VCaP (cell line): ENCODE data around the gene GRHL3.

Source experiments
- H3K27ac ChIP-seq: fragments of 450-650 bp; 2 replicates; pipeline ENCODE4 v1.5.1; 2017
- TF ChIP-seq, protein P1 (sequence below): fragments of 450-650 bp; conservative IDR thresholded peaks from 2 replicates; pipeline ENCODE4 v1.5.1; 2017; ENCODE audit warnings: mild to moderate bottlenecking, moderate library complexity

Gene GRHL3

DNA sequence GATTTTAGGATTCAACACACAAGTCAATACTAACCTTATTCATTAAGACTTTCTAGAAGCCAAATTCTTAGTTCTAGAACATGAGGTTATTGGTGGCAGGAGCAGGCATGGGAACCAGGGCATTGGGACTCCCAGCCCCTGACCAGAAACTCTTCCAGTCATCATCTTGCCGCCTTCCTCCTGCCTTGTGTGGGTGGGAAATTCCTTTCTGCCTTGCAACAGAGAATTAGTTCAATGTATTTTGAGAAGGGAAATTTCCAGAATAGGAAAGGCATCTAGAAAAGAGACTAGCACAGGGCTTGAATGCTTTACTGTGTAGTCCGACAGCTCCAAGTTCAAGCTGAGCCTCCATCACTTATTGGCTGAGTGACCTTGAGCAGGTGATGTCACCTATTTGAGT lies 8.7 kb downstream of the GRHL3 start:
- TF ChIP-seq, protein P1, sequence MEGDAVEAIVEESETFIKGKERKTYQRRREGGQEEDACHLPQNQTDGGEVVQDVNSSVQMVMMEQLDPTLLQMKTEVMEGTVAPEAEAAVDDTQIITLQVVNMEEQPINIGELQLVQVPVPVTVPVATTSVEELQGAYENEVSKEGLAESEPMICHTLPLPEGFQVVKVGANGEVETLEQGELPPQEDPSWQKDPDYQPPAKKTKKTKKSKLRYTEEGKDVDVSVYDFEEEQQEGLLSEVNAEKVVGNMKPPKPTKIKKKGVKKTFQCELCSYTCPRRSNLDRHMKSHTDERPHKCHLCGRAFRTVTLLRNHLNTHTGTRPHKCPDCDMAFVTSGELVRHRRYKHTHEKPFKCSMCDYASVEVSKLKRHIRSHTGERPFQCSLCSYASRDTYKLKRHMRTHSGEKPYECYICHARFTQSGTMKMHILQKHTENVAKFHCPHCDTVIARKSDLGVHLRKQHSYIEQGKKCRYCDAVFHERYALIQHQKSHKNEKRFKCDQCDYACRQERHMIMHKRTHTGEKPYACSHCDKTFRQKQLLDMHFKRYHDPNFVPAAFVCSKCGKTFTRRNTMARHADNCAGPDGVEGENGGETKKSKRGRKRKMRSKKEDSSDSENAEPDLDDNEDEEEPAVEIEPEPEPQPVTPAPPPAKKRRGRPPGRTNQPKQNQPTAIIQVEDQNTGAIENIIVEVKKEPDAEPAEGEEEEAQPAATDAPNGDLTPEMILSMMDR = no peak

DNA sequence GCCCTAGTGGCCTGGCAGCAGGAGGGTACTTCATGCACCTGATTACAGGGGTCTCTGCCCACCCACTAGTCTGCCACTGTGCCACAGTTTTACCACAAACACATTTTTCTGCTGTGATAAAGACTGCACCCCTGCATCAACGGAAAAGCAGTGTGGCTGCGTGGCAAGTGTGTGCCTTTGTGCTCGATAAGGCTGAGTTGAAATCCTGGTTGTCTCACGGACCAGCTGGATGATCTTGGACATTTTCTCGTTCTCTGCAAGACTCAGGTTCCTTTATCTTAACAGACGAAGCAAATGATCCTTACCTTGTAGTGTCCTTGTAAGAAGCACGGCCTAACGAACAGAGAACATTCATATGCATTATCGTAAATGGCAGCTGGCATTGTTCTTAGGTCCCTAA lies 10.2 kb downstream of the GRHL3 start:
- TF ChIP-seq, protein P1 = no peak
- no peak overlapping the region for H3K27ac ChIP-seq

More for the DNA sequence above, 8.7 kb downstream of the GRHL3 start:
- H3K27ac ChIP-seq = no peak overlapping the region

DNA sequence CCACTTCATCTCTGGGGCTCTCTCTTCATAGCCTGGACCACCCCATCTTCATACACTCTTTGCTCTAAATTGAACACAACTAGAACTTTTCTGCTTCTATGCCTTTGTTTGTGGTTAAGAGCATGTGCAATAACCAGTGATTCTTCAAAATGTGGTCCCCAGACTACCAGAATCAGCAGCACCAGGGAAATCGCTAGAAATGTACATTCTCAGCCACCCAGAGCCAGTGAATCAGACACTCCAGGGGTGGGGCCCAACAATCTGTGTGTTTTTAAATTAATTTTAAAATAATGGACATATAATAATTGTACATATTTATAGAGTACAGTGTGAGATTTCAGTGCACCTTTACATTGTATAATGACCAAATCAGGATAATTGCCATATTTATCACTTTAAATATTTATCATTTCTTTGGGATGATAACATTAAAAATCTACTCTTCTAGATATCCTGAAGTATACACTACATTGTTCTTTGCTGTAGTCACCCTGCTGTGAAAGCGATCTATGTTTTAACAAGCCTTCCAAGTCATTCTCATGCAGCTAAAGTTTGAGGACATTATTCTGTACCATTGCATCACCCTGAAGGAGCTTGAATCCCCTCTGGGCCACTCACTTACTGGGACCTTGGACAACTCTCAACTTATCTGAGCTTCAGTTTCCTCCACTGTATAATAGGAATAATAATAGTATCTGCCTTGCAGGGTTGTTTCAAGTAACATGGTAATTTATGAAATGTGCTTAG lies 10.8 kb downstream of the GRHL3 start:
- TF ChIP-seq, protein P1 = no peak
- no peak overlapping the region for H3K27ac ChIP-seq

DNA sequence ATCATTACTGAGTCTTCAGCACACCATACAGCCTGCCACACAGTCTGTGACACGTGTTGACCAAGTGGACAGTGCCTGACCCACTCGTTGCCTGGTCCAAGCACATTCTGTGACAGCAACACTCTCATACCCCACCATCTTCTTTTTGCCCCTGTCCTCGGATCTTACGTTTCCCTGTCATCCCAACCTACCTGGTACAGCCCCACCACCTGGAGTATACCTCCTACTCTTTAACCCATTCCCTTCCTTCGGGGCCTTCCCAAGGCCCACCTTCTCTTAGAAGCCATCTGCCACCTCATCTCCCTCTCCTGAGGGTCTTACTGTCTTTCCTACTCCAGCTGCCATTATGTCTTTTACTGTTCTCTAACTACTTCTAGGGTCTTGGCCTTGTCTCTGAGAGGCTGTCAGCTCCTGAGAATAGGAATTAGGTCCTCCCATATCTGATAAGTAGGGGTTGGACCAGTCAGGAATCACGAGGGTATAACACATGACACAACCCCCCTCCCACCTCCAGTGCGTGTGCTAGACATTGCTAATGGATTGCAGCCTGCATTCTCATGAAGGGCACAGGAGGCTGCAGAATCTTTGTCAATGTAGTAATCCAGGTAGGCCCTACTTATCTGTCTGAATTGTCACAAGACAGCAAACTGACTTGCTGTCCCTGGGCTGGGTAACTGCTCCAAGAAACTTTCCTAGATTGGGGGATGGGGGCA lies 13.0 kb downstream of the GRHL3 start:
- no peak overlapping the region for H3K27ac ChIP-seq
- TF ChIP-seq, protein P1 = no peak

DNA sequence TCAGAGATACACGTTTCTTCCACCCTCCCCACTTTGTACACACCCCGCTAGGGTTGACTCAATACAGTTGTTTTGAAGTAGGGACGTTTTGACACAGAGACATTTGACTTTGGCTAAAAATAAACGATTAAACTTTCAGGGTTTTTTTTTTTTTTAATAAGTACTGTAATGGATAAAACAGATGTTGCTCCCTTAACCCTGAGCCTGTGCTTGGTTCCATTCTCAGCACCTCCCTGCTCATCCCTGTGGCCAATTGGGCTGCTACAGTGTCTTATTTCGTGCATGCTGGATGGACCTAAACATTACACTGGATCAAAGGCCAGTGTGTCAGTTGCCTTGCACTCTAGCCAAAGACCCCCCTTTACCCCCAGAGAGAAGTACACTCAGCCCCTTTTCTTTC lies 16.9 kb downstream of the GRHL3 start:
- no peak overlapping the region for H3K27ac ChIP-seq
- TF ChIP-seq, protein P1 = no peak

DNA sequence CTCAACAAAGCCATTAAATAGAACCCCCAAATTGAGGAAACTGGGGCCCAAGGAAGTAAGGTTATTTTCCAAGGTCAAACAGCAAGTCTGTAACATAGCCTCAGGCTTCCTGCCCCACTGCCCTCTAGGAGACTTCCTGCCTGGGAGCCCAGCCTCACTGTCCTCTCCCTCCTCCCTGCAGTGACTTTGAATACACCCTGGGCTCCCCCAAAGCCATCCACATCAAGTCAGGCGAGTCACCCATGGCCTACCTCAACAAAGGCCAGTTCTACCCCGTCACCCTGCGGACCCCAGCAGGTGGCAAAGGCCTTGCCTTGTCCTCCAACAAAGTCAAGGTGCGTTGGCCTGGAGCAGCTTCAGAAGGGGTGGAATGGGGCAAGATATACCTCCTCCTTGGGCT lies 18.3 kb downstream of the GRHL3 start:
- TF ChIP-seq, protein P1 = no peak
- H3K27ac ChIP-seq = no peak overlapping the region

DNA sequence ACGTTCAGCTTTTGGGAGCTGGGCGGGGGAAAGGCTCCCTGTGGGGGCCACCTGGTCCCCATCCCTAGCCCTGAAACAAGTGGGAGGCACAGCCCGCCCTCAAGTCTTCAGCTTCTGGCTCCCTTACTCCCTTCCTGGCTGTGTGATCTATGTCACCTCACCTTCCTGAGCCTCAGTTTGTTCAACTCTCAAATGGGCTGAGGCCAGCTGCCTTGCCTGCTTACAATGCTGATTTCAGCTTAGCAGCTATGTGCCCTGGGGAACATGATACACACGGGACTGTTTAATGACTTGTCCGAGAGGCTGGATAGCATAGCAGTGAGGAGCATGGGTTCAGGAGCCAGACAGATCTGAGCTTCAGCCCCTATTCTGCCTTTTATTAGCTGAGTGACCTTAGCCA lies 19.3 kb downstream of the GRHL3 start:
- H3K27ac ChIP-seq = no peak overlapping the region
- TF ChIP-seq, protein P1 = no peak
